ENCODE data around the gene NPY4R2.
"Not testable (repeated sequence)": the region's sequence is repeated elsewhere in the genome, so short reads cannot be mapped to it uniquely, and the experiment has no call there.

Gene NPY4R2

DNA sequence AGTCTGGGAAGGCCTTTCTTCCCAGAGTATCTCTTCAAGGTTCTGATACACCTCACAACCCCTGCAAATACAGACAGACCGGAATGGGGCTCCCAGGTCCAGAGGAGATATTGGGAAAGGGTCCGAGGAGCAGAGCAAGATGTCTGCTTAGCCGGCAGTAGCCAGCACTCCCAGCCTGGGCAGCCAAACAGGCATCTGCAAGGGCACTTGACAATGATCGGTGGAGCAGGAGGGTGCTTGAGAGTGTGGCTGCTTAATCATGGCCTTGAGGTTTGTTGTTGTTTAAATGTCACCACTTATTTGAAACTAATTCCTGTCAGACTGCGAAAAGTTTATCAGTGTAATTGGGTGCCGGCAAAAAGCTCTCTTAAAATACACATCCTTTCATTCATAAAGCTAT, 15.0 kb downstream of the NPY4R2 start:
- not testable (repeated sequence) for H3K4me3 ChIP-seq (ENCODE audit: extremely low read depth, insufficient read depth, low read length, poor library complexity, severe bottlenecking); H3K9me3 ChIP-seq (ENCODE audit: control insufficient read depth, low read length); H3K4me1 ChIP-seq (ENCODE audit: control insufficient read depth, insufficient read depth, low read length, poor library complexity, severe bottlenecking); H3K27ac ChIP-seq (ENCODE audit: low read depth, low read length, severe bottlenecking); H3K36me3 ChIP-seq (ENCODE audit: control insufficient read depth, insufficient read depth, low read length)
- no CpG with 5 or more reads among the region's 6 CpGs for WGBS, 2 experiments (ENCODE audit: insufficient coverage in 2 of 2)

DNA sequence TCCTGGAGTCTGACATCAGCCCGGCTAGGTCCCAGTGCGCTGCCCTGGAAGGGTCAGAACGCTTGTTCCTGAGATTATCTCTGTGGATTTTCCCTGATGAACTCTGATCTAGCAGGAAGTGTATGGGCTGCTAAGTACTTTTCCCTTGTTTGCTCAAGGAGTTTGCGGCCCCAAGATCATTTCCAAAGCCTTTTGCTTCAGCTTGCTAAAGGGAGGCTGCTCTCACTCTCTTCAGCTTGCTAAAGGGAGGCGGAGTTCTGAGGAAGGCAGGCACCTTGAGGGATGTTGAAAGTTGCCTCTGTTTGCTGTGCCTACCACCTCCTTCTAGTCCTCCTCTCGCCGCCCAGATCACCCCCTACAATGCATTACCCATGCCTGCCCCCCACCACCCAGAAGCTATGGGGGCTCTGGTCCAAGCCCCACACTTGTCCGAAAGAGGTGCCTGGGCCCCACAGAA, 18.3 kb downstream of the NPY4R2 start:
- H3K36me3 ChIP-seq (ENCODE audit: control insufficient read depth, insufficient read depth, low read length); H3K4me3 ChIP-seq (ENCODE audit: extremely low read depth, insufficient read depth, low read length, poor library complexity, severe bottlenecking); H3K9me3 ChIP-seq (ENCODE audit: control insufficient read depth, low read length); H3K27ac ChIP-seq (ENCODE audit: low read depth, low read length, severe bottlenecking); H3K4me1 ChIP-seq (ENCODE audit: control insufficient read depth, insufficient read depth, low read length, poor library complexity, severe bottlenecking): not testable (repeated sequence)
- 92% methylated on average over 2 of the region's 8 CpGs; no CpG with 5 or more reads in 1 of the 2 experiments for WGBS, 2 experiments (ENCODE audit: insufficient coverage in 2 of 2)

GRCh38 chr10:47937634-47938033, 19.2 kb downstream of the NPY4R2 start:
- not testable (repeated sequence) for H3K27ac ChIP-seq (ENCODE audit: low read depth, low read length, severe bottlenecking); H3K9me3 ChIP-seq (ENCODE audit: control insufficient read depth, low read length); H3K4me3 ChIP-seq (ENCODE audit: extremely low read depth, insufficient read depth, low read length, poor library complexity, severe bottlenecking); H3K4me1 ChIP-seq (ENCODE audit: control insufficient read depth, insufficient read depth, low read length, poor library complexity, severe bottlenecking); H3K36me3 ChIP-seq (ENCODE audit: control insufficient read depth, insufficient read depth, low read length)
- WGBS, 2 experiments (ENCODE audit: insufficient coverage in 2 of 2) = no CpG with 5 or more reads among the region's 3 CpGs

- H3K27ac ChIP-seq (ENCODE audit: low read depth, low read length, severe bottlenecking); H3K4me3 ChIP-seq (ENCODE audit: extremely low read depth, insufficient read depth, low read length, poor library complexity, severe bottlenecking); H3K36me3 ChIP-seq (ENCODE audit: control insufficient read depth, insufficient read depth, low read length); H3K9me3 ChIP-seq (ENCODE audit: control insufficient read depth, low read length); H3K4me1 ChIP-seq (ENCODE audit: control insufficient read depth, insufficient read depth, low read length, poor library complexity, severe bottlenecking): not testable (repeated sequence)
- no CpG with 5 or more reads among the region's 2 CpGs for WGBS, 2 experiments (ENCODE audit: insufficient coverage in 2 of 2)
Measured at GRCh38 chr10:47940821-47941220, 22.4 kb downstream of the NPY4R2 start.

DNA sequence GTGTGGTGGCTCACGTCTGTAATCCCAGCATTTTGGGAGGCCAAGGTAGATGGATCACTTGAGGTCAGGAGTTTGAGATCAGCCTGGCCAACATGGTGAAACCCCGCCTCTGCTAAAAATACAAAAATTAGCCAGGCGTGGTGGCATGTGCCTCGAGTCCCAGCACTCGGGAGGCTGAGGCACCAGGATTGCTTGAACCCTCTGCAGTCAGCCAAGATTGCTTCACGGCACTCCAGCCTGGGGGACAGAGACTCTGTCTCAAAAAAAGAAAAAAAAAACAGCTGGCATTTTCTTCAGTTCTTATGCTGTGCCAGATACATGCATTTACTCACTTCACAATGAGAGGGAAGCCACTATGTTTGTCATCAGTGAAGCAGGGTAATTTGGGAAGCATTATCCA, 22.9 kb downstream of the NPY4R2 start:
- not testable (repeated sequence) for H3K4me1 ChIP-seq (ENCODE audit: control insufficient read depth, insufficient read depth, low read length, poor library complexity, severe bottlenecking); H3K4me3 ChIP-seq (ENCODE audit: extremely low read depth, insufficient read depth, low read length, poor library complexity, severe bottlenecking); H3K9me3 ChIP-seq (ENCODE audit: control insufficient read depth, low read length); H3K36me3 ChIP-seq (ENCODE audit: control insufficient read depth, insufficient read depth, low read length); H3K27ac ChIP-seq (ENCODE audit: low read depth, low read length, severe bottlenecking)
- 93 to 98% methylated on average over 3 to 5 of the region's 6 CpGs for WGBS, 2 experiments (ENCODE audit: insufficient coverage in 2 of 2)

DNA sequence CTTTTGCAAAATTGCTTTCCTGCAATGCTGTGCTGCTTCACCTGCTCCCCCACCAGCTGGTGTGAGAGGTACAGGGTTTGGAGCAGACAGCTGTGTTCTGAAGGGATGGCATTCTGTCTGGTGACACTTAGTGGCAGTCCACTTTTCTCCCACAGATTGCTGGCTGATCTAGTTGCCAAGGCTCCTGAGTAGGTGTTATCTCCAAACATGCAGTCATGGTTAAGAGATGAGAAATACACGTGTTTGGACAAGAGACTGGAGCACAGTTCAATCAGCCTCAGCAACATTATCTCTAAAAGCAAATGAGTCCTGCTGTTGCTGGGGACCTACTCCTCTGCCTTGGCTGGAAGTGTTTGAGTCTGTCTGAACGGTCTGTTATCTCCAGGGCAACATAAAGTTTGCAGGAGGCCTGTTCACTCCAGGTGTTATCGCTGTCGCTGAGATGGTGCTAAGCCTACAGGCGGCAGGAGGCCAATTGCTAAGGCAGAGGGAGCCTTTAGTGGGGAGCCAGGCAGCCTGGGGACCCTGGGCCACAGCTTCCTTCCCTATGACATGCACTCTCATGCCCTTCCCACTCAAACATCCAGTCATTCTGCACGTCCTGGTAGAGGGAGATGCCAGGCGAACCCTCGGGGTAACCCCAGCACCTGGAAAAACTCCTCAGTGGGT, 24.0 kb downstream of the NPY4R2 start:
- no CpG with 5 or more reads among the region's 8 CpGs for WGBS, 2 experiments (ENCODE audit: insufficient coverage in 2 of 2)
- H3K4me3 ChIP-seq (ENCODE audit: extremely low read depth, insufficient read depth, low read length, poor library complexity, severe bottlenecking); H3K27ac ChIP-seq (ENCODE audit: low read depth, low read length, severe bottlenecking); H3K36me3 ChIP-seq (ENCODE audit: control insufficient read depth, insufficient read depth, low read length); H3K9me3 ChIP-seq (ENCODE audit: control insufficient read depth, low read length); H3K4me1 ChIP-seq (ENCODE audit: control insufficient read depth, insufficient read depth, low read length, poor library complexity, severe bottlenecking): not testable (repeated sequence)

GRCh38 chr10:47943328-47943727, 24.9 kb downstream of the NPY4R2 start:
- no CpG with 5 or more reads among the region's 4 CpGs for WGBS, 2 experiments (ENCODE audit: insufficient coverage in 2 of 2)
- H3K9me3 ChIP-seq (ENCODE audit: control insufficient read depth, low read length); H3K4me1 ChIP-seq (ENCODE audit: control insufficient read depth, insufficient read depth, low read length, poor library complexity, severe bottlenecking); H3K36me3 ChIP-seq (ENCODE audit: control insufficient read depth, insufficient read depth, low read length); H3K4me3 ChIP-seq (ENCODE audit: extremely low read depth, insufficient read depth, low read length, poor library complexity, severe bottlenecking); H3K27ac ChIP-seq (ENCODE audit: low read depth, low read length, severe bottlenecking): not testable (repeated sequence)

GRCh38 chr10:47947424-47947823, 29.0 kb downstream of the NPY4R2 start:
- H3K9me3 ChIP-seq (ENCODE audit: control insufficient read depth, low read length); H3K4me3 ChIP-seq (ENCODE audit: extremely low read depth, insufficient read depth, low read length, poor library complexity, severe bottlenecking); H3K36me3 ChIP-seq (ENCODE audit: control insufficient read depth, insufficient read depth, low read length); H3K27ac ChIP-seq (ENCODE audit: low read depth, low read length, severe bottlenecking); H3K4me1 ChIP-seq (ENCODE audit: control insufficient read depth, insufficient read depth, low read length, poor library complexity, severe bottlenecking): not testable (repeated sequence)
- no CpG with 5 or more reads among the region's 1 CpG for WGBS, 2 experiments (ENCODE audit: insufficient coverage in 2 of 2)

- H3K4me1 ChIP-seq (ENCODE audit: control insufficient read depth, insufficient read depth, low read length, poor library complexity, severe bottlenecking); H3K36me3 ChIP-seq (ENCODE audit: control insufficient read depth, insufficient read depth, low read length); H3K27ac ChIP-seq (ENCODE audit: low read depth, low read length, severe bottlenecking); H3K9me3 ChIP-seq (ENCODE audit: control insufficient read depth, low read length); H3K4me3 ChIP-seq (ENCODE audit: extremely low read depth, insufficient read depth, low read length, poor library complexity, severe bottlenecking): not testable (repeated sequence)
- WGBS, 2 experiments (ENCODE audit: insufficient coverage in 2 of 2) = 93 to 96% methylated on average over 3 of the region's 8 CpGs
Measured at GRCh38 chr10:47957158-47957557, 38.7 kb downstream of the NPY4R2 start.

DNA sequence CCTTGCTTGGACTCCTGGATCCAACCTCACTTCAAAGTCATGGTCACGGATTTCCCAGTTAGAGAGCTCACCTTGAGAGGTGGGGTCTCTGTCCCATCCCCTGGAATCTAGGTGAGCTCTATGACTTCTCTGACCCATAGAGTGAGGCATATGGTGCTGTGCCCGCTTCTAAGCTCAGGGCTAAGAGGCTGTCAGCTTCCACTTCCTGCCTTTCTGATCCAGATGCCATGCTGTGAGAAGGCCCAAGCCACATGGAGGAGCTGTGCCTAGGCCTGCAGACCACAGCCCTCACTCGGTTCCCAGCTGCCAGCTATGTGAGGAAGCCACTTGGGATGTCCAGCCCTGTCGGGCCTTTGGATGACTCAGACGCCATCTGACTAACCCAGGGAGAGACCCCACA, 41.2 kb downstream of the NPY4R2 start:
- H3K9me3 ChIP-seq (ENCODE audit: control insufficient read depth, low read length); H3K36me3 ChIP-seq (ENCODE audit: control insufficient read depth, insufficient read depth, low read length); H3K27ac ChIP-seq (ENCODE audit: low read depth, low read length, severe bottlenecking); H3K4me3 ChIP-seq (ENCODE audit: extremely low read depth, insufficient read depth, low read length, poor library complexity, severe bottlenecking); H3K4me1 ChIP-seq (ENCODE audit: control insufficient read depth, insufficient read depth, low read length, poor library complexity, severe bottlenecking): not testable (repeated sequence)
- 100% methylated on average over 1 of the region's 5 CpGs; no CpG with 5 or more reads in 1 of the 2 experiments for WGBS, 2 experiments (ENCODE audit: insufficient coverage in 2 of 2)

GRCh38 chr10:47960699-47961098, 42.2 kb downstream of the NPY4R2 start:
- not testable (repeated sequence) for H3K36me3 ChIP-seq (ENCODE audit: control insufficient read depth, insufficient read depth, low read length); H3K9me3 ChIP-seq (ENCODE audit: control insufficient read depth, low read length); H3K4me1 ChIP-seq (ENCODE audit: control insufficient read depth, insufficient read depth, low read length, poor library complexity, severe bottlenecking); H3K4me3 ChIP-seq (ENCODE audit: extremely low read depth, insufficient read depth, low read length, poor library complexity, severe bottlenecking); H3K27ac ChIP-seq (ENCODE audit: low read depth, low read length, severe bottlenecking)
- WGBS, 2 experiments (ENCODE audit: insufficient coverage in 2 of 2) = no CpG with 5 or more reads among the region's 2 CpGs

Measured in mesodermal cell (in vitro differentiated cells).